Measurements from ENCODE around the gene SEMA3F. TPM values are rescaled to one million over a fixed set of nuclear protein-coding genes. Genes with fewer than 3 reads are reported as not detected.

Gene SEMA3F

GRCh38 chr3:50237754-50238548, 82.8 kb downstream of the SEMA3F start:
- no peaks in the 10 kb centered on the region for H3K27me3 ChIP-seq (ENCODE audit: insufficient read depth, poor library complexity, severe bottlenecking)
- DNase-seq (ENCODE audit: low read depth in 1 of 2, low spot score in 1 of 2) = peak in 1 of 2 experiments; percentile 94
- peak overlapping the region; percentile 84 for H3K27ac ChIP-seq (replicated peaks)
- peak; percentile 76 for TF ChIP-seq GABPA (IDR thresholded peaks at IDR 0.05; ENCODE audit: low read depth)
- peak; percentile 72; the same call in 1 of the 2 replicates for TF ChIP-seq SPI1 (IDR thresholded peaks at IDR 0.05; ENCODE audit: borderline replicate concordance, low read depth)
- TF ChIP-seq POLR2AphosphoS5 (IDR thresholded peaks at IDR 0.05; ENCODE audit: low read depth) = peak; percentile 59
- no peak for TF ChIP-seq CTCF (IDR thresholded peaks at IDR 0.05; ENCODE audit: insufficient read depth, low read length)
- peak; percentile 29 for TF ChIP-seq REST (IDR thresholded peaks at IDR 0.05; ENCODE audit: insufficient replicate concordance, low read depth)
- peak overlapping the region; percentile 92 for H3K4me3 ChIP-seq (replicated peaks; ENCODE audit: insufficient read depth, low read length)

- Histone ChIP-seq H3K27ac (replicated peaks) (peak overlapping the region; percentile 84), H3K4me3 (replicated peaks; ENCODE audit: insufficient read depth, low read length) (peak overlapping the region; percentile 92), H3K27me3 (ENCODE audit: insufficient read depth, poor library complexity, severe bottlenecking) (no peaks in the 10 kb centered on the region)
- TF ChIP-seq REST (IDR thresholded peaks at IDR 0.05; ENCODE audit: insufficient replicate concordance, low read depth) = no peak
- TF ChIP-seq POLR2AphosphoS5 (IDR thresholded peaks at IDR 0.05; ENCODE audit: low read depth) = 0 out of 2 replicates have a peak, but pooled peaks have one; percentile 20
- peak in 1 of 2 experiments; percentile 84 for DNase-seq (ENCODE audit: low read depth in 1 of 2, low spot score in 1 of 2)
Measured at GRCh38 chr3:50238549-50239026, 83.5 kb downstream of the SEMA3F start.

Small RNA genes within 50 kb of the gene (microRNA-seq; reads per million reads assigned to microRNA genes)
- gene MIR566 = not detected
- gene MIR5787 = not detected
